AG09309 (cell line): ENCODE results near the gene CCKAR.

Experiments used
- DNase-seq: peaks from one replicate; pipeline ENCODE4 v3.0.0-alpha.2; 2010; ENCODE audit warnings: low read depth
- H3K4me3 ChIP-seq: 2 replicates; pipeline ENCODE4 v1.5.1; 2011; ENCODE audit warnings: mild to moderate bottlenecking, low read depth, low read length, moderate library complexity; ENCODE audit not compliant: control insufficient read depth
- CTCF ChIP-seq: IDR thresholded peaks from 2 replicates; pipeline ENCODE4 v1.5.1; 2011; ENCODE audit warnings: mild to moderate bottlenecking, low read depth, low read length, inconsistent platforms; ENCODE audit not compliant: insufficient read depth, control insufficient read depth; ENCODE audit errors: missing control alignments

The CCKAR gene

GRCh38 chr4:26471890-26472289, 18.4 kb downstream of the CCKAR start:
- no peak for DNase-seq
- no peak for TF ChIP-seq CTCF
- H3K4me3 ChIP-seq = no peak overlapping the region

- no peak for TF ChIP-seq CTCF
- no peak for DNase-seq
- no peak overlapping the region for H3K4me3 ChIP-seq
Observed at GRCh38 chr4:26468977-26469376, 21.3 kb downstream of the CCKAR start.

GRCh38 chr4:26468283-26468949, 21.9 kb downstream of the CCKAR start:
- no peak for TF ChIP-seq CTCF
- DNase-seq = no peak
- H3K4me3 ChIP-seq = no peak overlapping the region

- DNase-seq = no peak
- no peak for TF ChIP-seq CTCF
- H3K4me3 ChIP-seq = no peak overlapping the region
Observed at GRCh38 chr4:26467724-26468123, 22.6 kb downstream of the CCKAR start.

GRCh38 chr4:26466578-26467270, 23.6 kb downstream of the CCKAR start:
- no peak overlapping the region for H3K4me3 ChIP-seq
- DNase-seq = no peak
- no peak for TF ChIP-seq CTCF

- no peak for TF ChIP-seq CTCF
Observed at GRCh38 chr4:26464420-26465095, 25.7 kb downstream of the CCKAR start.

More at GRCh38 chr4:26464420-26465095, 25.7 kb downstream of the CCKAR start:
- no peak for DNase-seq
- H3K4me3 ChIP-seq = no peak overlapping the region
